ENCODE data around the gene EID2.

DNA sequence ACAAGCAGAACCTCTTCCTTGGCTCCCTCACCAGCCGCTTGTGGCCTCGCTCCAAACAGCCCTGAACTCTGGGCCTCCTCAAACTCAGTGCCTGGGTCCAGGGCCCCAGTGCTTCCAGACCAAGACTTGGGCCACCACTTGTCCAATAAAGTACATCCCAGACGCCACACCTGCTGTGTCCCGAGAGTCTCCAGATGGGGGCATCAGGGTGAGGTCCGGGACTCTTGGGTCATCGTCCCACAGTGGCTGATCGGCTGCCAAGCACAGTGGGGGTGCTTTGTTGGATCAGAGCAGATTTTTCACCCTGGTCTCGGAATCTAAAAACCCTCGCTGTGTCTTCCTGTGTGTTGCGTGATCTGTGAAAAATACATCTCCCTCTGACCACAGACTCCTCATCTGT, 50.2 kb downstream of the EID2 start:
- TF ChIP-seq, protein P1, sequence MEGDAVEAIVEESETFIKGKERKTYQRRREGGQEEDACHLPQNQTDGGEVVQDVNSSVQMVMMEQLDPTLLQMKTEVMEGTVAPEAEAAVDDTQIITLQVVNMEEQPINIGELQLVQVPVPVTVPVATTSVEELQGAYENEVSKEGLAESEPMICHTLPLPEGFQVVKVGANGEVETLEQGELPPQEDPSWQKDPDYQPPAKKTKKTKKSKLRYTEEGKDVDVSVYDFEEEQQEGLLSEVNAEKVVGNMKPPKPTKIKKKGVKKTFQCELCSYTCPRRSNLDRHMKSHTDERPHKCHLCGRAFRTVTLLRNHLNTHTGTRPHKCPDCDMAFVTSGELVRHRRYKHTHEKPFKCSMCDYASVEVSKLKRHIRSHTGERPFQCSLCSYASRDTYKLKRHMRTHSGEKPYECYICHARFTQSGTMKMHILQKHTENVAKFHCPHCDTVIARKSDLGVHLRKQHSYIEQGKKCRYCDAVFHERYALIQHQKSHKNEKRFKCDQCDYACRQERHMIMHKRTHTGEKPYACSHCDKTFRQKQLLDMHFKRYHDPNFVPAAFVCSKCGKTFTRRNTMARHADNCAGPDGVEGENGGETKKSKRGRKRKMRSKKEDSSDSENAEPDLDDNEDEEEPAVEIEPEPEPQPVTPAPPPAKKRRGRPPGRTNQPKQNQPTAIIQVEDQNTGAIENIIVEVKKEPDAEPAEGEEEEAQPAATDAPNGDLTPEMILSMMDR (IDR thresholded peaks at IDR 0.05; ENCODE audit: insufficient read depth, low read length, poor library complexity, severe bottlenecking): no peak
- TF ChIP-seq EZH2phosphoT487 (conservative IDR thresholded peaks at IDR 0.05; ENCODE audit: low read length): no peak
